GM12892 (cell line): ENCODE results near the gene FILIP1. TPM values are rescaled to one million over a fixed set of nuclear protein-coding genes. Genes with fewer than 3 reads are reported as not detected.

ENCODE experiments used
- DNase-seq: peaks from one replicate; pipeline ENCODE4 v3.0.0; 2011; ENCODE audit not compliant: insufficient read length
- FAIRE-seq: peaks from 2 replicates; lab custom pipeline; 2011; peaks lifted over from hg19 to GRCh38; lab: Jason Lieb, UNC
- POLR2A ChIP-seq: IDR thresholded peaks from 2 replicates; pipeline ENCODE4 v1.6.1; 2011; ENCODE audit warnings: low read depth, low read length, control low read depth
- POLR2AphosphoS5 ChIP-seq: IDR thresholded peaks from 2 replicates; pipeline ENCODE4 v1.6.1; 2011; ENCODE audit warnings: low read depth, low read length, control low read depth
- TAF1 ChIP-seq: IDR thresholded peaks from 2 replicates; pipeline ENCODE4 v1.6.1; 2011; ENCODE audit warnings: low read depth, mild to moderate bottlenecking, control low read depth, low read length, borderline replicate concordance
- polyA plus RNA-seq: library from polyadenylated mRNA; unstranded; fragments of >200 nt; gene quantifications from one replicate; pipeline ENCODE4 v1.2.1, GENCODE V29; 2012; ENCODE audit warnings: missing spikeins, inconsistent platforms; ENCODE audit not compliant: missing spikeins

Gene FILIP1
- 0.15 TPM for polyA plus RNA-seq

GRCh38 chr6:75493400-75494064 lies at the start of gene FILIP1:
FILIP1 (minus strand) TSS chr6:75493800; CDS start chr6:75414972, 78,828 bp downstream.
- DNase-seq = no peak
- no peak for FAIRE-seq
- no peak for TF ChIP-seq POLR2AphosphoS5
- TF ChIP-seq POLR2A = no peak
- TF ChIP-seq TAF1 = no peak

GRCh38 chr6:75543311-75543710 lies 49.7 kb upstream of the FILIP1 start:
- no peak for FAIRE-seq
- TF ChIP-seq POLR2AphosphoS5 = no peak
- TF ChIP-seq TAF1 = no peak
- TF ChIP-seq POLR2A = no peak
- DNase-seq = no peak

GRCh38 chr6:75539136-75539535 lies 45.5 kb upstream of the FILIP1 start:
- DNase-seq (no peak), FAIRE-seq (no peak)
- TF ChIP-seq POLR2AphosphoS5 (no peak), POLR2A (no peak), TAF1 (no peak)

GRCh38 chr6:75532521-75532920 lies 38.9 kb upstream of the FILIP1 start:
- no peak for DNase-seq
- no peak for FAIRE-seq
- TF ChIP-seq TAF1 (no peak), POLR2AphosphoS5 (no peak), POLR2A (no peak)

- FAIRE-seq = no peak
- TF ChIP-seq TAF1 (no peak), POLR2A (no peak), POLR2AphosphoS5 (no peak)
Measured at GRCh38 chr6:75531174-75531573, 37.6 kb upstream of the FILIP1 start.

GRCh38 chr6:75530696-75531095 lies 37.1 kb upstream of the FILIP1 start:
- FAIRE-seq = no peak
- TF ChIP-seq TAF1 (no peak), POLR2A (no peak), POLR2AphosphoS5 (no peak)

More at GRCh38 chr6:75531174-75531573, 37.6 kb upstream of the FILIP1 start:
- DNase-seq = no peak

GRCh38 chr6:75528423-75528822 lies 34.8 kb upstream of the FILIP1 start:
- TF ChIP-seq TAF1 (no peak), POLR2A (no peak), POLR2AphosphoS5 (no peak)
- FAIRE-seq (no peak), DNase-seq (no peak)

More at GRCh38 chr6:75530696-75531095, 37.1 kb upstream of the FILIP1 start:
- no peak for DNase-seq

- TF ChIP-seq POLR2A = no peak
- no peak for TF ChIP-seq TAF1
- no peak for TF ChIP-seq POLR2AphosphoS5
- peak; percentile 82 for FAIRE-seq
- no peak for DNase-seq
Measured at GRCh38 chr6:75526502-75527127, 33.0 kb upstream of the FILIP1 start.

GRCh38 chr6:75525682-75526081 lies 32.1 kb upstream of the FILIP1 start:
- no peak for TF ChIP-seq POLR2A
- no peak for TF ChIP-seq TAF1
- TF ChIP-seq POLR2AphosphoS5 = no peak
- no peak for DNase-seq
- FAIRE-seq = no peak

- TF ChIP-seq POLR2AphosphoS5 (no peak), POLR2A (no peak), TAF1 (no peak)
- no peak for DNase-seq
- FAIRE-seq = no peak
Measured at GRCh38 chr6:75524322-75524972, 30.8 kb upstream of the FILIP1 start.

- DNase-seq = no peak
- TF ChIP-seq TAF1 (no peak), POLR2AphosphoS5 (no peak), POLR2A (no peak)
- FAIRE-seq = no peak
Measured at GRCh38 chr6:75516757-75517156, 23.2 kb upstream of the FILIP1 start.

GRCh38 chr6:75512591-75512990 lies 19.0 kb upstream of the FILIP1 start:
- no peak for FAIRE-seq
- no peak for DNase-seq
- TF ChIP-seq TAF1 = no peak
- TF ChIP-seq POLR2AphosphoS5 = no peak
- TF ChIP-seq POLR2A = no peak
